ENCODE results near the gene XCL2.

DNA sequence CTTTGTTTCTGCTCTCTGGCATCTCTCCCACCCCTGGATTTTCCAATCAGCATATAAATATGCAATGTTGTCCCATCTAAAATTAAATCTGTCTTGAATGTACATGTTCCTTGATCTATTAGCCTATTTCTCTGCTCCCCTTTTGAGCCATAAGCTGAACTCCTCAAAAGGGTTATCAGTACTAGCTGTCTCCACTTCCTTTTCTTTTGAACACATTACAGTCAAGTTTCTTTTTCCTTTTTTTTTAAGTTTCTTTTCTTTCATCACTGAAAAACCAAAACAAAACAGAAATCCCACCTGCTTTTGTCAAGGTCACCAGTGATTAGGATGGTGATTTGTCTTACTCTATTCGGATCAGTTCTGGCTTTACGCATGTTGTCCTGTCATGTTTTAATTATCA lies 29.3 kb downstream of the XCL2 start:
- TF ChIP-seq EZH2 (IDR thresholded peaks at IDR 0.05; ENCODE audit: borderline replicate concordance, low read length): no peak
- TF ChIP-seq, protein P1, sequence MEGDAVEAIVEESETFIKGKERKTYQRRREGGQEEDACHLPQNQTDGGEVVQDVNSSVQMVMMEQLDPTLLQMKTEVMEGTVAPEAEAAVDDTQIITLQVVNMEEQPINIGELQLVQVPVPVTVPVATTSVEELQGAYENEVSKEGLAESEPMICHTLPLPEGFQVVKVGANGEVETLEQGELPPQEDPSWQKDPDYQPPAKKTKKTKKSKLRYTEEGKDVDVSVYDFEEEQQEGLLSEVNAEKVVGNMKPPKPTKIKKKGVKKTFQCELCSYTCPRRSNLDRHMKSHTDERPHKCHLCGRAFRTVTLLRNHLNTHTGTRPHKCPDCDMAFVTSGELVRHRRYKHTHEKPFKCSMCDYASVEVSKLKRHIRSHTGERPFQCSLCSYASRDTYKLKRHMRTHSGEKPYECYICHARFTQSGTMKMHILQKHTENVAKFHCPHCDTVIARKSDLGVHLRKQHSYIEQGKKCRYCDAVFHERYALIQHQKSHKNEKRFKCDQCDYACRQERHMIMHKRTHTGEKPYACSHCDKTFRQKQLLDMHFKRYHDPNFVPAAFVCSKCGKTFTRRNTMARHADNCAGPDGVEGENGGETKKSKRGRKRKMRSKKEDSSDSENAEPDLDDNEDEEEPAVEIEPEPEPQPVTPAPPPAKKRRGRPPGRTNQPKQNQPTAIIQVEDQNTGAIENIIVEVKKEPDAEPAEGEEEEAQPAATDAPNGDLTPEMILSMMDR (IDR thresholded peaks at IDR 0.05; ENCODE audit: low read length): no peak

All from OCI-LY1 (cell line).